Measurements from ENCODE around the gene UBE2V1. TPM values are rescaled to one million over a fixed set of nuclear protein-coding genes. Genes with fewer than 3 reads are reported as not detected.
"Not testable (repeated sequence)": the region's sequence is repeated elsewhere in the genome, so short reads cannot be mapped to it uniquely, and the experiment has no call there.

UBE2V1 gene
- total RNA-seq, 1 experiment from 2014 or later, result 65.1 TPM

DNA sequence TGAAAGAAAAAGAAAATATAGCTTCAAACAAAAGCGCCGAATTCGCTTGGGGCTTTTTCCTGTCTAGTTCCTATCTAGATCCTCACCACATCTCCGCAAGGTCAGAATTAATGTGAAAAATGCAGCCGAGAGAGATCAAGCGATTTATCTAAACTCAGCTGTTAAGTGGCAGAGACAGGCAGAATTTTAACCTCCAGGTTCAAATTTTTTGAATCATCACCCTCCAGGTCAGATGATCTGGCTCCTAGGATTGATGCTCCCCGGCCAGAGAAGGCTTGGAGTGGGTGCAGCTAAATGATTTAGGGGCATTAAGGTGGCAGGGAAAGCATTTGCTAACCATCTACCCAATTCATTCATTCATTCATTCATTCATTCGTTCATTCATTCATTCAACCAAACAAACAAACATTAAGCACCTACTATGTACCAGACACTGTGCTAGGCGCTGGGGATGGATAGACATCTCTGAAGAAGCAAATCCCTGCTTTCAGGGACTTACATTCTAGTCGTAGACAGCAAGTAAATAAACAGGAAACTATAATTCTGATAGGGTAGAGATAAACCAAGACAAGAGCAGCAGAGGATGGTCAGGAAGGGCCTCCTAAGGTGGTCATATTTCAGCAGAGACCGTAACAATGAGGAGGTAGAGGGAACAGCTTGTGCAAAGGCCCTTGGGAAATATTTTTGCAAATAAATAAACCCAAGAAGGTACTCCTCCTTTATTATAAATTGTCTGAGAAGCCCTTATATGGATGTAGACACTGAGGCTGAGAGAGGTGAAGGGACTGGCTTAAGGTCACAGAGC lies 672 bp upstream of the UBE2V1 start:
- no peak for DNase-seq

DNA sequence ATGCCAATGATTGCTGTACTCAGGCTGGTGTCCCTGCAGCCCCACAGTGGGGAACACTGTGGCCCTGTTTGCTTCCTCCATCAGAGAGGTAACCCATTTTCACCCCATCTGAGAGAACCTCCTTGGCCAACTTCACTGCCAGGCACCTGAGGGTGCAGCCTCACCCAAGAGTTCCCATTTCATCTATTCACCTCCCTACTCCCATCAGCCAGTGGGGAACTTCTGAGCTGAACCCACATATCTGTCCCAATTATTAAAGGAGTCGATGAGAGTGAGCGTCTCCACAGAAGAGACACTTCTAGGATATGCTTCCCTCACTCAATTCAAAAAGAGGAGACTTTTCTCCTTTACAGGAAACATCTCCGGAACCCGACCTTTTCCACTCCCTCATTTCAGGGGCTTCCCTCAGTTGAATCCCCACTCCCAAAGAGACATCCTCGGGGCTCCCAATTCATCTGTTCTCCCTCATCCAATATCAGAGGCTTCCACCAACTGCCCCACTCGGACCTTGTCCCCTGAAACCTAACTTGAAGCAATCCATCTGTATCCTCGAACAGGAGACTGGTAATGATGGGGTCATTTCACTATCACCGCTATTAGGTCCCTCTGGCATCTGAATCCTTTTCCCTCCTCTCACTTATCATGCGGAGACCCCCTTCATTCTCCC lies 988 bp downstream of the UBE2V1 start:
- H3K27me3 ChIP-seq (ENCODE audit: control insufficient read depth, insufficient read depth, low read length), result no peaks in the 10 kb centered on the region
- peak overlapping the region; percentile 76 for H3K4me3 ChIP-seq (ENCODE audit: insufficient read depth, low read depth, low read length)
- no peak for DNase-seq
- H3K36me3 ChIP-seq (replicated peaks; ENCODE audit: control insufficient read depth, insufficient read depth, low read length), result no peaks in the 10 kb centered on the region; the same call in 1 of the 2 replicates

More for the DNA sequence above, 672 bp upstream of the UBE2V1 start:
- Histone ChIP-seq H3K27me3 (ENCODE audit: control insufficient read depth, insufficient read depth, low read length) (no peaks in the 10 kb centered on the region), H3K36me3 (replicated peaks; ENCODE audit: control insufficient read depth, insufficient read depth, low read length) (no peaks in the 10 kb centered on the region), H3K4me3 (ENCODE audit: insufficient read depth, low read depth, low read length) (peak overlapping the region; percentile 76)

DNA sequence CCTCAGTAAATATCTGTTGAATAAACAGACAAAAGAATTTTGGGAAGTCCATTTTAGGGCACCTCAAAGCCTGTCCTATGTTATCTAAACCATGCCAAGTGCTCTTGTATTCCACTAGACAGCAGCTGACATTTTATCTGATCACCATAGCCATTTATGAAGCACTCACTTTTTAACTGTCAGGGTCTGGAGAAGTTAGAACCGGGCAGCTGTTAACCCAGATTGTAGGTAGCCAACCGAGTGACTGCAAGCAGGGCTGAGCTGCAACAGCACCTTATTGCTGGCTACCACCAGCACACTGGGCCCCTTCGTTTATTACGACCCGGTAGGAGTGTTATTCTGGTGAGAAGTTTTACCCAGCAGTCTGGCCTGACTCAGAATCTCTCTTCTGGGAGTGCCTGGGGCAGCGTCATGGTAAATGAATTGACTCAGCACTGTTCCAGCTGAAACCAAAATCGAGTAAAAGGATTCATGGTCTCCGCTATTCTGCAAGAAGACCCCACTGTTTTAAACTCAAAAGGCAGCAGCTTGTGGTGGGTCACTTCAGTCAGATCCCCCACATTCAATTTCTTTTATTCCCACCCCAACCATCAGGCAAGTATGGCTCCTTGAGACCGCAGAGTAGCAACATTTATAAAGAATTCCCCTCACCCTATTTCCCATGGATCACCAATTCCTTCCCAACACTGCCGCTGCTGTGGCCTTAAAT lies 1.7 kb downstream of the UBE2V1 start:
- H3K27me3 ChIP-seq (ENCODE audit: control insufficient read depth, insufficient read depth, low read length), result no peaks in the 10 kb centered on the region
- no peak for DNase-seq
- no peak overlapping the region; the same call in 1 of the 2 replicates for H3K4me3 ChIP-seq (ENCODE audit: insufficient read depth, low read depth, low read length)
- H3K36me3 ChIP-seq (replicated peaks; ENCODE audit: control insufficient read depth, insufficient read depth, low read length), result no peaks in the 10 kb centered on the region; the same call in 1 of the 2 replicates

DNA sequence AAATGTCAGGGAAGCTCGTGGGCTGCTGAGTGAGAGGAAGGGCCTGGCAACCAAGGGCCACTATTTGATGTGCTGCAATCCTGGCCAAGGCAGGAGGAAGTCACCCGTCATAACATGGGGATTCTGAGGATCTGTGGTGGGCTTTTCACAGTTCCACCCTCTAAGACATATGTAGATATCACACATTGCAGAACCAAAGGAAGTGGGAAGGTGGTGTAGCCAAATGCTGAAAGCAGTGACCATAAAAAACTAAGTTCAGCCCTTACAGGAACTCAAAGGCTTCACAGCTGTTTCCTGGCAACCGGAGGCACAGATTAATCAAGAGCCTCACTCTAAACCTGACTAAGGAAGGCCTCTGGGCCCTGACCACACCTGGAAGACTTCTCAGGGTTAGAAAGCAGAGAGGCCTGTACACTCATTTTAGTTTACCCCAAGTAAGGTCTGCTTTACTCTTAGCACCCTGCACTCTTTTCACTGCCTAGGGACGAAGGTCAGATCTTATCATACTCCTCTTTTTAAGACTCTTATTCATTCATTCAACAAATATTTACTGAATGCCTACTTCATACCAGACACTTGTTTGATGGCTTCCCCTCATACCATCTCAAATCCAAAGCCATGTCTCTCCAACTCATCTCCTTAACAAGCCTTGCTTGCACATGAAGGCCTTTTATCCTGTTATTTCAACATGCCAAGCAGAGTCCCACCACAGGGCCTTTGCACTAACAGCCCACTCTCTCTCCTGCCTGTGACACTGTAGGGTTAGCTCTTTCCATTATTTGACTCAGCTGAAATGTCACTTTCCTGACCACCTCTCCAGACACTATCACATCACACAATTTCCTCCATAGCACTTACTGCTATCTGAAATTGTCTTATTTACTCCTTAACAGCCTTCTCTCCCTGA lies 2.6 kb downstream of the UBE2V1 start:
- no peaks in the 10 kb centered on the region for H3K27me3 ChIP-seq (ENCODE audit: control insufficient read depth, insufficient read depth, low read length)
- DNase-seq, result no peak
- no peak overlapping the region for H3K4me3 ChIP-seq (ENCODE audit: insufficient read depth, low read depth, low read length)
- no peaks in the 10 kb centered on the region; the same call in 1 of the 2 replicates for H3K36me3 ChIP-seq (replicated peaks; ENCODE audit: control insufficient read depth, insufficient read depth, low read length)

DNA sequence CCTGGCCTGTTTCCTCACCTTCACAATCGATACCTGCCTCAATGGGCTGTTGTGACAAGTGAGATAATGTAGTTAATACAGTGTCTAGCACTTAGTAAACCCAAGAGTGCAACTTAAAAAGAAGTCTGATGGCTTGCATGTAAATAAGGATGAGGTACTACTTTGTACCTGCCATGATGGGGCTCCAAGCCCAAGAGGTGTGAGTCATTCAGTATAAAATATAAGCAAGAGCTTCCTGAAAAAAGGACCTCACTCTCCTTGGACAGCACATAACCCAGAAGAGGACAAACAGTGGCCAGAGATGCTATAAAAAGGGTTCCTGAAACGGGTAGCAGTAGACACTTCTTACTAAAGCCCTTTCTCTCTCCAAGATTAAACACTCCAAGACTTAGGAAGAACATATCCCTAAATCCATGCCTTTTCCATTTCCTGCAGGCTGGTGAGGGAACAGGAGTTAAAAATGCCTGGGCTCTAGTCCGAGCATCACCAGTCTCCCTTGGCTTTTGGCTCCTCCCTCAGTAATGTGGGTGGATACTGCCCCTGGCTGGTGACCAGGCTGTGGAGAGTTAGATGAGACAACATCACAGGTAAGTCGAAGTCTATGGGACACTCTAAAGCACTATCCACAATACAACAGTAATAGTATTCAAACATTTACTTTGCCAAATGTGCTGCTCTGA lies 4.3 kb downstream of the UBE2V1 start:
- DNase-seq, result peak; percentile 30
- Histone ChIP-seq H3K27me3 (ENCODE audit: control insufficient read depth, insufficient read depth, low read length) (no peaks in the 10 kb centered on the region), H3K4me3 (ENCODE audit: insufficient read depth, low read depth, low read length) (no peak overlapping the region), H3K36me3 (replicated peaks; ENCODE audit: control insufficient read depth, insufficient read depth, low read length) (no peaks in the 10 kb centered on the region; the same call in 1 of the 2 replicates)

DNA sequence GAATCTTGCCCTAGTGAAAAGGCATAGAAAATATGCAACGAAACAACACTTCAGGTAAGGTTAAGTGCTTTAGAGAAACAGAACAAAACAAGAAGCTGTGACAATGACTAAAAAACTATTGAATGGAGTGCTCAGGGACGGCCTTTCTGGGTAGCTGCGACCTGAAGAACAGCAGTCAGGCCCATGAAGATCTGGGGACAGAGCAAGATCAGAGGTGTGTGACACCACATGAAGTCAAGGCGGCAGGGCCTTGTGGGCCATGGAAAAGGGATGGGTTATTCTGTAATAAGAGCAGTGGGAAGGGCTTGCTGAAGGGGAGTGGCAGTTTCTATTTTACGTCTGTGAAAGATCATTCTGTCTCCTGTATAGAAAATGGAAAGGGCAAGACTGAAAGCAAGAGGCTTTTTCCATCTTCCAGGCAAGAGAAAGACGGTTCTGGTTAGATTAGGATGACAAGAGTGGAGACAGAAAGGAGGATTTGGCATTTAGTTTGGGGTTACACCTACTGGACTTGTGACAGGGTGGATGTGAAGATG lies 5.1 kb downstream of the UBE2V1 start:
- Histone ChIP-seq H3K4me3 (ENCODE audit: insufficient read depth, low read depth, low read length) (no peak overlapping the region), H3K36me3 (replicated peaks; ENCODE audit: control insufficient read depth, insufficient read depth, low read length) (no peaks in the 10 kb centered on the region; the same call in 1 of the 2 replicates), H3K27me3 (ENCODE audit: control insufficient read depth, insufficient read depth, low read length) (no peaks in the 10 kb centered on the region)
- DNase-seq, result no peak

DNA sequence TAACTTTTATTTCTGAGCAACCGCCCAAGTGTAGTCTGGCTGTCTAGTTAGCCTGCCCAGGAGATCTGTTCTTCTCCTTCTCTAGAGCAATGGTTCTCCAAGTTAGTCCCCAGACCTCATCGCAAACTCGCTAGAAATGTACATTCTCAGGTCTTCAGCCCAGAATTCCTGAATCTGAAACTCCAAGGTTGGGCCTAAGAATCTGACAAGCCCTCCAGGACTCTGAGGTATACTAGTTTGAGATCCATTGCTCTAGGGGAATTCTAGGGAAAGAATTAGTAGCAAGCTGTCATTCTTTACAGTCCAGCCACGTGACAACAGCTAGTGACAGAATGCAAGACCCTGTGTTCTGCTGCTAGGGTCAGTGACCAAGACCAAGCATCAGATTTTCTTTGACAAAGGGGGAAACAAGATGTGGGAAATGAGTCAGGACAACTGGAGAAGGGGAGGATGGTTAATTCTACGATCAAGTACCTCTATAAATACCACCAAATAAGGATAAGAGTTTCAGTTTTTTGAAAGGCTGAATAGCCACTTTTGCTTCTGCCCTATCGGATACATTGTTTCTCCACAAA lies 5.8 kb downstream of the UBE2V1 start:
- no peaks in the 10 kb centered on the region for H3K27me3 ChIP-seq (ENCODE audit: control insufficient read depth, insufficient read depth, low read length)
- DNase-seq, result no peak
- H3K4me3 ChIP-seq (ENCODE audit: insufficient read depth, low read depth, low read length), result no peak overlapping the region
- no peaks in the 10 kb centered on the region; the same call in 1 of the 2 replicates for H3K36me3 ChIP-seq (replicated peaks; ENCODE audit: control insufficient read depth, insufficient read depth, low read length)

DNA sequence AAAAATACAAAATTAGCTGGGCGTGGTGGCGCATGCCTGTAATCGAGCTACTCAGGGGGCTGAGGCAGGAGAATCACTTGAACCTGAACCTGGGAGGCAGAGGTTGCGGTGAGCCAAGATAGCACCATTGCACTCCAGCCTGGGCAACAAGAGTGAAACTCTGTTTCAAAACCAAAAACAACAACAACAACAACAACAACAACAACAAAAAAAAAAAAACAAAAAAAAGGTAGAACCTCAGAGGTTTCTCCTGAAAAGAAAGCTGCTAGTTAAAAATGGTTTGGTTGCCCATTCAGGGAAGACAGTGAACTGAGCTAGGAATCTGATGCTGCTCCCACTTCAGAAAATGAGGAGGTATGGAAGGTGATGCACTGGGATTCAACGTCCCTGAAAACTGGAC lies 6.3 kb downstream of the UBE2V1 start:
- H3K4me3 ChIP-seq (ENCODE audit: insufficient read depth, low read depth, low read length); H3K36me3 ChIP-seq (replicated peaks; ENCODE audit: control insufficient read depth, insufficient read depth, low read length); DNase-seq; H3K27me3 ChIP-seq (ENCODE audit: control insufficient read depth, insufficient read depth, low read length): not testable (repeated sequence)

DNA sequence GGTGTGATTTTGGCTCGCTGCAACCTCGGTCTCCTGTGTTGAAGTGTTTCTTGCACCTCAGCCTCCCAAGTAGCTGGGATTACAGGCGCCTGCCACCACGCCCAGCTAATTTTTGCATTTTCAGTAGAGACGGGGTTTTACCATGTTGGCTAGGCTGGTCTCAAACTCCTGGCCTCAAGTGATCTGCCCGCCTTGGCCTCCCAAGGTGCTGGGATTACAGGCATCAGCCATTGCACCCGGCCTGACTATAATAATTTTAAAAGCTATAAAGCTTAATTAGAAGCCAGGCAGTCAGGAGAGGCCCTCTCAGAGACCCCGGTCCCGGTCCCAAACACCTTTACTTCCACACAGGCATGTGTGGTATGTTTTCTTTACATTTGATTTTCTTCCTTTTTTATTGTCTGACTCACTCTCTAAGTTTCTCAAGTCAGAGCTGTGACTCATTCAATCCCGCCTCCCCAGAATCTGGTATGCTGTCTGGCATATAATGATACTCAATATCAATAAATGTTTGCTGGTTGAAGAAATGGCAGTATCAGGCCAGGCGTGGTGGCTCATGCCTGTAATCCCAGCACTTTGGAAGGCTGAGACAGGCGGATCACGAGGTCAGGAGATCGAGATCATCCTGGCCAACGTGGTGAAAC lies 9.4 kb downstream of the UBE2V1 start:
- not testable (repeated sequence) for H3K36me3 ChIP-seq (replicated peaks; ENCODE audit: control insufficient read depth, insufficient read depth, low read length); H3K27me3 ChIP-seq (ENCODE audit: control insufficient read depth, insufficient read depth, low read length); H3K4me3 ChIP-seq (ENCODE audit: insufficient read depth, low read depth, low read length); DNase-seq

DNA sequence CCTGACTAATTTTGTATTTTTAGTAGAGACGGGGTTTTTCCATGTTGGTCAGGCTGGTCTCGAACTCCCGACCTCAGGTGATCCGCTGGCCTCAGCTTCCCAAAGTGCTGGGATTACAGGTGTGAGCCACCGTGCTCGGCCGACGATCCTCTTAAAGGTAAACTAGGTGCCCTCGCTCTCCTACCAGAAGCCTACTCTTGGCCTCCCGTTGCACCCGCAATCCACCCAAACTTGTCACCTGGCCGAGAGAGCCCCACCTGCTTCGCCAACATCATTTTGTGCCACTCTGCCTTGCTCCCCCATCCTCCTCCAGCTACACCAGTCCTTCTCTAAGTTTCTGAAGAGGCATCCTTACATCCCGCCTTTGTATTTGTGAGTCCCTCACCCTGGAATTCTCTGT lies 10.4 kb downstream of the UBE2V1 start:
- DNase-seq; H3K27me3 ChIP-seq (ENCODE audit: control insufficient read depth, insufficient read depth, low read length); H3K36me3 ChIP-seq (replicated peaks; ENCODE audit: control insufficient read depth, insufficient read depth, low read length); H3K4me3 ChIP-seq (ENCODE audit: insufficient read depth, low read depth, low read length): not testable (repeated sequence)

DNA sequence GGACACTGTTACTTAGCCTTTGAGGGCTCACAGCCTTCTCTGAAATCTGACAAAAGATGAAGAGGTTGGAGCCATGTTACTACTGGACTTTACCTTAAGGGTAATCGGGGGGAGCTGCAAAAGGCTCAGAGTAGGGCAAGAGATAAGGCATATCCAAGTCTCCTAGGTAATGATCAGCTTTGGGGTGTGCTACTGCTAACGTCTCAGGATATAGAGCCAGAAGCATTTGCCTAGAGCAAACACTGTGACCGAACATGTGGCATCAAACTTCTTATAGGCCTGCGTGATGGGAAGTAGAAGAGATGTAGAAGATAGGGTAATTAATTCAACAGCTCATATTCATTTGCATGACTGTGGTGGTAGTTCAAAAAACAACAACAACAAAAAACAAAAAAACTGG lies 11.1 kb downstream of the UBE2V1 start:
- Histone ChIP-seq H3K4me3 (ENCODE audit: insufficient read depth, low read depth, low read length) (no peak overlapping the region), H3K27me3 (ENCODE audit: control insufficient read depth, insufficient read depth, low read length) (no peaks in the 10 kb centered on the region), H3K36me3 (replicated peaks; ENCODE audit: control insufficient read depth, insufficient read depth, low read length) (peaks cover 1% of the 10 kb centered on the region; the same call in 1 of the 2 replicates)
- no peak for DNase-seq

DNA sequence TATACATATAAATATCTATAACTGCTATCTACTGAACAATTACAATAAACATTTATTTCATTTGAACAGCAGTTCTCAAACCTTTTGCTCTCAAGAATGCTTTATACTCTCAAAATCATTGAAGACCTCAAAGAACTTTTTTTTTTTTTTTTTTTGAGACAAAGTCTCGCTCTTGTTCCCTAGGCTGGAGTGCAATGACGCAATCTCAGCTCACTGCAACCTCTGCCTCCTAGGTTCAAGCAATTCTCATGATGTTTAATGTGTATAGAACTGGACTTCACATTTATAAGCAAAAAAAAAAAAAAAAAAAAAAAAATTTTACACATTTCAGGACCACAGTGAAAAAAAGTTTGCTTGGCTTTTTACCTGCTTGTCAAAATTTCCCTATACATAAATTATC lies 11.7 kb downstream of the UBE2V1 start:
- DNase-seq, result no peak
- H3K27me3 ChIP-seq (ENCODE audit: control insufficient read depth, insufficient read depth, low read length), result no peaks in the 10 kb centered on the region
- no peak overlapping the region for H3K4me3 ChIP-seq (ENCODE audit: insufficient read depth, low read depth, low read length)
- H3K36me3 ChIP-seq (replicated peaks; ENCODE audit: control insufficient read depth, insufficient read depth, low read length), result peaks cover 3% of the 10 kb centered on the region

DNA sequence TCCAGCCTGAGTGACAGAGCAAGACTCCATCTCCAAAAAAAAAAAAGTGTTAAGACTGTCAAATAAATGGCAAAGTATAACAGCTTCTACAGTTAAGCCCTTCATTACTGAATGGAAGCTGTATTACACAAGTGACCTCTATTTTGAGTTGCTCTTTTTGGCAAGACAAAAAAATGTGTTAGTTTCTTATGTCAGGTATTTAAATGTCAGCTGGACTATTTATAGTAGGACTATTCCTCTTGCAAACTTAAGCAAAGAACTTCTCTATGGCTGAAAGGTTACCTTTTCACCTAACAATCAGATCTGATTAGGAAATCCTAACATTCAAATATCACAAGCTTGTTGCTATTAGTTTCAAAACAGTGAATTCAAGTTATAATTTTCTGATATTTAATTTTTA lies 12.4 kb downstream of the UBE2V1 start:
- peaks cover 7% of the 10 kb centered on the region for H3K36me3 ChIP-seq (replicated peaks; ENCODE audit: control insufficient read depth, insufficient read depth, low read length)

More for the DNA sequence above, 12.4 kb downstream of the UBE2V1 start:
- no peak for DNase-seq
- Histone ChIP-seq H3K4me3 (ENCODE audit: insufficient read depth, low read depth, low read length) (no peak overlapping the region), H3K27me3 (ENCODE audit: control insufficient read depth, insufficient read depth, low read length) (no peaks in the 10 kb centered on the region)
